Prostate gland (tissue), 2 donors: ENCODE measurements around the gene MGAT4A. TPM values are rescaled to one million over a fixed set of nuclear protein-coding genes. Genes with fewer than 3 reads are reported as not detected.

Source experiments
- DNase-seq: peaks from one replicate; pipeline ENCODE4 v3.0.0-alpha.2; 2019; ENCODE audit warnings: low spot score
- H3K27ac ChIP-seq, 2 donors: fragments of 200-600 bp; sonication (generic); 2 replicates each; pipeline ENCODE4 v1.5.1; 2017 to 2019
- H3K27me3 ChIP-seq: fragments of 200-600 bp; sonication (generic); replicated peaks from 2 replicates; pipeline ENCODE4 v1.5.1; 2019; ENCODE audit not compliant: insufficient read depth
- H3K36me3 ChIP-seq, 2 donors: fragments of 200-600 bp; sonication (generic); 1 replicate in 1 of 2; 2 replicates in 1 of 2; pipeline versions ENCODE4 v1.5.1 to v1.8.1; 2017 to 2019
- H3K4me1 ChIP-seq: fragments of 200-600 bp; sonication (generic); replicated peaks from 2 replicates; pipeline ENCODE4 v1.5.1; 2019
- H3K4me3 ChIP-seq, 2 donors: fragments of 200-600 bp; sonication (generic); 2 replicates each; pipeline ENCODE4 v1.5.1; 2017 to 2019
- H3K9me3 ChIP-seq: fragments of 200-600 bp; sonication (generic); 2 replicates; pipeline ENCODE4 v1.5.1; 2017
- POLR2A ChIP-seq: fragments of 450-650 bp; IDR thresholded peaks from one replicate; pipeline ENCODE4 v1.6.1; 2016; ENCODE audit warnings: antibody characterized with exemption, mild to moderate bottlenecking
- POLR2AphosphoS5 ChIP-seq: sonication (generic); formaldehyde crosslinking; IDR thresholded peaks from one replicate; pipeline ENCODE4 v1.6.1; 2017; ENCODE audit warnings: antibody characterized with exemption
- WGBS: methylation state at CpG from one replicate; pipeline ENCODE4 v1.1.5; 2018; 5-methylcytosine and 5-hydroxymethylcytosine counted together
- intact Hi-C: fragments of 100-400 bp; cut with DNase I; formaldehyde crosslinking; loops from one replicate; pipeline ENCODE4 v1.14.2; 2022
- total RNA-seq, 2 donors: library from RNA; depleted of rRNA; stranded (reverse); fragments of >200 nt; gene quantifications; one replicate each; pipeline ENCODE4 v1.1.0, GENCODE V29; 2016
- TF ChIP-seq, protein P1 (sequence below), 4 experiments: fragments of 200-600 bp in 2 of 4; fragments of 450-650 bp in 2 of 4; sonication (generic) in 2 of 4; IDR thresholded peaks; 1 replicate in 3 of 4; 2 replicates in 1 of 4; pipeline ENCODE4 v1.5.1; 2016 to 2019; ENCODE audit warnings: antibody characterized with exemption in 4 of 4, mild to moderate bottlenecking in 2 of 4, moderate library complexity in 2 of 4

Gene MGAT4A
- total RNA-seq, 2 donors from 2014 or later = 14.0 to 20.4 TPM

DNA sequence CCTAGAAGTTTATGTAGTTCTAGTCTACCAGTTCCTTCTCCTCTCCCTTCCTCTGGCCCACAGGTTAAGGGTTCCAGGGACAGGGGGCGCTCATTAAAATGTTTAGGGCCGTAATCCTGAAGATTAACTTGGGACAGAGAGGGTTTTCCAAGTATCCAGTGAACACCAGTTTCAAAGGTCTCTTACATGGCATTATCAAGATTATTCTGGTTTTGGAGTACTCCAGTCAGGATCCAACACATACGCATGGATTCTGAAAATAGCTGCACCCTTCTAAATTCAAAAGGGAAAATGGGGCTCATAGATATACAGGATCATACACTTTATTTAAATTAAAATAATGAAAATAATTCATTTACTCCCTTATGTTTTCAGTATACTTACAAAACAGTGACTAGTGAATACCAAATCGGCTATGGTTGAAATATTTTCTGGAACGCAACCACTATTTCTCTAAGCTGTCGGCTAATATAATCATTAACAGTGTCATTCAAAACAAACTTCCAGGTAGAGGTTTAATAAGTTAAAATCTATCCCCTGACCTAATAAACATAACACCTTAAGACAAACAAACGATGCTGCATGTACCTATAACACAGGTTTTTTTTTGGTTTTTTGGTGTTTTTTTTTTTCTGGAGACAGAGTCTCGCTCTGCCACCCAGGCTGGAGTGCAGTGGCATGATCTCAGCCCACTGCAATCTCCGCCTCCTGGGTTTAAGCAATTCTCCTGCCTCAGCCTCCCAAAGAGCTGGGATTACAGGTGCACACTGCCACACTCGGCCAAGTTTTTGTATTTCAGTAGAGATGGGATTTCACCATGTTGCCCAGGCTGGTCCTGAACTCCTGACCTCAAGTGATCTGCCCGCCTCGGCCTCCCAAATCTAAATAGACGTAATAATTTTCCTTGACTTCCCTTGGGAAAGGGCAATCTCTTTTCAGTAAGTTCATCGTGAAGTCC is 44.7 kb downstream of the MGAT4A start:
- Histone ChIP-seq H3K27me3 (no peaks in the 10 kb centered on the region), H3K36me3 (no peaks in the 10 kb centered on the region), H3K27ac (no peak overlapping the region), H3K4me1 (no peaks in the 10 kb centered on the region), H3K4me3 (no peak overlapping the region), H3K9me3 (no peaks in the 10 kb centered on the region)
- no peak for DNase-seq
- 94% methylated on average over 14 of the region's 14 CpGs for WGBS
- TF ChIP-seq POLR2AphosphoS5 (no peak), POLR2A (no peak)
- TF ChIP-seq, protein P1, sequence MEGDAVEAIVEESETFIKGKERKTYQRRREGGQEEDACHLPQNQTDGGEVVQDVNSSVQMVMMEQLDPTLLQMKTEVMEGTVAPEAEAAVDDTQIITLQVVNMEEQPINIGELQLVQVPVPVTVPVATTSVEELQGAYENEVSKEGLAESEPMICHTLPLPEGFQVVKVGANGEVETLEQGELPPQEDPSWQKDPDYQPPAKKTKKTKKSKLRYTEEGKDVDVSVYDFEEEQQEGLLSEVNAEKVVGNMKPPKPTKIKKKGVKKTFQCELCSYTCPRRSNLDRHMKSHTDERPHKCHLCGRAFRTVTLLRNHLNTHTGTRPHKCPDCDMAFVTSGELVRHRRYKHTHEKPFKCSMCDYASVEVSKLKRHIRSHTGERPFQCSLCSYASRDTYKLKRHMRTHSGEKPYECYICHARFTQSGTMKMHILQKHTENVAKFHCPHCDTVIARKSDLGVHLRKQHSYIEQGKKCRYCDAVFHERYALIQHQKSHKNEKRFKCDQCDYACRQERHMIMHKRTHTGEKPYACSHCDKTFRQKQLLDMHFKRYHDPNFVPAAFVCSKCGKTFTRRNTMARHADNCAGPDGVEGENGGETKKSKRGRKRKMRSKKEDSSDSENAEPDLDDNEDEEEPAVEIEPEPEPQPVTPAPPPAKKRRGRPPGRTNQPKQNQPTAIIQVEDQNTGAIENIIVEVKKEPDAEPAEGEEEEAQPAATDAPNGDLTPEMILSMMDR (IDR thresholded peaks at IDR 0.05) = no peak
- intact Hi-C loops = no loop called here

DNA sequence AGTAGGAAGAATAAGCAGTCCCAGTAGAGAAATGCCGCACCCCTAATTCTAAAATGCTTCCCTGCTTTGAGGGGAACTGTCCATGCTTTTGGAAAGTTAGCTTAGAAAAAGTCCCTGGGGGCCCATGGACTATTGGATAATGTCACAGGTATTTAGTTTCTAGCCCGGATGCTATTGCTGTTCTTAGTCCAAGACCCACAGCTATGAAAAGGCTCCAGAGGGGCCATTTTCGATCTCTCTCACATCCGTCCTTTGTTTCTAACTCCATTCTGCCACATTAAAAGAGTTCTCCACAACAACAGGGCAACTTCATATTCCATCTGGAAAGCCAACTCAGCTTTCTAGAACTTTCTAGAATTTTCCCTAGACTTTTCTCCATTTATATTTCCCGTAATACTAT is 47.2 kb downstream of the MGAT4A start:
- Histone ChIP-seq H3K27me3 (no peaks in the 10 kb centered on the region), H3K27ac (no peak overlapping the region), H3K4me3 (no peak overlapping the region), H3K4me1 (no peaks in the 10 kb centered on the region), H3K9me3 (no peaks in the 10 kb centered on the region), H3K36me3 (no peaks in the 10 kb centered on the region)
- no peak for DNase-seq
- WGBS = 89% methylated on average over 5 of the region's 5 CpGs
- TF ChIP-seq POLR2A (no peak), POLR2AphosphoS5 (no peak)
- TF ChIP-seq, protein P1 (IDR thresholded peaks at IDR 0.05) = no peak
- intact Hi-C loops = no loop called here

DNA sequence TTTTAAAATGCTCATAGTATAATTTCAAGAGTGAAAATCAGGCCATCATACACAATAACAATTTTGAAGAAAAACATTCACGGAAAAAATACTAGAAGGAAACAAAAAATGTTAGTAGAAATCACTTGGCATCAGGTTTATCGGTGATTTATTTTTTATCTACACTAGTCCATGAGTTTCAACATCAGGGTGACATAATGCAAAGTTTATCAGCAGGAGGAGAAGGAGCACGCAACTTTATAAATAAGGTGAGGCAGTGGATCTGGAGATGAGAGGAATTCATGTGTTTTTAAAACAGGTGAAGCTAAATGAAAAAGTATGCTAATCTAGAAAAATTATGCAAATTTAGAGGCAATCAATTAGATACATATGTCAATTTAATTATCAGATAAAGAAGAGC is 54.2 kb downstream of the MGAT4A start:
- no peak overlapping the region for H3K27ac ChIP-seq
- no peak overlapping the region for H3K4me3 ChIP-seq
- intact Hi-C loops = no loop called here
- TF ChIP-seq, protein P1 (IDR thresholded peaks at IDR 0.05) = no peak
- H3K36me3 ChIP-seq = no peaks in the 10 kb centered on the region
- no peaks in the 10 kb centered on the region for H3K4me1 ChIP-seq
- WGBS = 95% methylated on average over 3 of the region's 3 CpGs
- no peaks in the 10 kb centered on the region for H3K9me3 ChIP-seq
- no peaks in the 10 kb centered on the region for H3K27me3 ChIP-seq
- no peak for DNase-seq

DNA sequence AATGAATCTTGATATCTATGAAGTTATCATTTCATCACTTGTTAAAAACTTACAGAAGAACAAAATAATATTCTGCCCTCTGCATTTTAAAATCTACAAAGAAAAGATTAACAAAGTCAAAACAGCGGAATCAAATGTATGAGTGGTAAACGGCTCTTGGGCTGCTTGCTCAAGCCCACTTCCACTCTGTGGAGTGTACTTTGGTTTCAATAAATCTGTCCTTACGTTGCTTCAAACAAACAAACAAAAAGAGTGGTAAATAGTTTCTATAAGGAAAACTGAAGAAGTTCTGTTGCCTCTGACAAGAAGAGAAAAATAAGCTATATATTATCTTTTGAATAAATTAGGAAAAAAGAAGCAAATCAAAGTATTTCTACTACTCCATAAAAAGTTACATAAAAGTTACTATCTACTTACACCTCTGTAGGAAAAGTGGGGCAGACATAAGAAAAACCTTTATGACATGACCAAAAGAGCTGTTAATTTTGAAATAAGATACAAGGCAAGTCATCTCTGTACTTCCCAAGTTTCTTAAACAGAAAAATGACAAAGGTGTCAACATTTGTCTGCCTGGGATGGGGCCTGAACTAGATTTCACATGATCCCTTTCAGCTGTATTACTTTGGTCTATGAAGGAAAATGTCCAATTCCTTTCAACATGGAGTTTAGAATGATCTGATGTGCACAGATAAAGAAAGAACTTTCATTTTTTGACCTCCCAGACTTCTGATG is 56.5 kb downstream of the MGAT4A start:
- WGBS = 91% methylated on average over 3 of the region's 3 CpGs
- no peaks in the 10 kb centered on the region for H3K9me3 ChIP-seq
- intact Hi-C loops = no loop called here

DNA sequence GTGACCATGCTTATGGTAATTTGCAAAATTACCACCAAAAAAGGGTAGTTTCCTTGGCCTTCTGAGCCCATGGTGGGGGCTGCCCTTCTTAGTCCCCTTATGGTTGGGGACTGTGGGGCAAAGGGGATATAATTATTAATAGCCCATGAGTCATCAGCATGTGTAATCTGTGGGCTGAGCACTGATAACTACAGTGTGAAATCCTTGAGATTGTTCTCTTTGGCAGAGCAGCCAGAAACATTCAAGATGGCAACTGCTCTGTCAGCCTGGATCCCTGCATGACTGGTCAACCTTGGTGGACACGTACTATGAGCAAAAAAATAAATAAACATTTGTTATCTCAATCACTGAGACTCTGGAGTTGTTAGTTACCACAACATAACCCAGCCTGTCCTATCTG is 61.3 kb downstream of the MGAT4A start:
- no peaks in the 10 kb centered on the region for H3K9me3 ChIP-seq
- TF ChIP-seq, protein P1 (IDR thresholded peaks at IDR 0.05) = no peak
- no peak for TF ChIP-seq POLR2A
- TF ChIP-seq POLR2AphosphoS5 = no peak
- H3K27ac ChIP-seq = no peak overlapping the region
- H3K4me3 ChIP-seq = no peak overlapping the region
- WGBS = 73% methylated on average over 1 of the region's 1 CpG
- no peaks in the 10 kb centered on the region for H3K4me1 ChIP-seq
- no peak for DNase-seq
- intact Hi-C loops = no loop called here
- no peaks in the 10 kb centered on the region for H3K27me3 ChIP-seq
- no peaks in the 10 kb centered on the region for H3K36me3 ChIP-seq

More for the DNA sequence above, 56.5 kb downstream of the MGAT4A start:
- H3K4me1 ChIP-seq = no peaks in the 10 kb centered on the region
- H3K27me3 ChIP-seq = no peaks in the 10 kb centered on the region
- no peaks in the 10 kb centered on the region for H3K36me3 ChIP-seq
- no peak for TF ChIP-seq POLR2AphosphoS5
- no peak for DNase-seq
- H3K27ac ChIP-seq = no peak overlapping the region
- H3K4me3 ChIP-seq = no peak overlapping the region
